OCI-LY7 (cell line): ENCODE measurements around the gene IL17RA.

Source experiments
- EZH2phosphoT487 ChIP-seq: fragments of 200-600 bp; sonication (generic); IDR thresholded peaks from 2 replicates; pipeline ENCODE4 v1.6.1; 2018; ENCODE audit warnings: low read depth, borderline replicate concordance, mild to moderate bottlenecking, mixed run types, antibody characterized with exemption, low read length, moderate library complexity, mixed read lengths
- TF ChIP-seq, protein P1 (sequence below): fragments of 200-600 bp; sonication (generic); conservative IDR thresholded peaks from 2 replicates; pipeline ENCODE4 v1.5.1; 2014; ENCODE audit warnings: mild to moderate bottlenecking, antibody characterized with exemption, low read length, moderate library complexity, mixed read lengths

GRCh38 chr22:17121233-17122195 lies 36.7 kb downstream of the IL17RA start, which contains the start of gene TMEM121B:
- TF ChIP-seq, protein P1, sequence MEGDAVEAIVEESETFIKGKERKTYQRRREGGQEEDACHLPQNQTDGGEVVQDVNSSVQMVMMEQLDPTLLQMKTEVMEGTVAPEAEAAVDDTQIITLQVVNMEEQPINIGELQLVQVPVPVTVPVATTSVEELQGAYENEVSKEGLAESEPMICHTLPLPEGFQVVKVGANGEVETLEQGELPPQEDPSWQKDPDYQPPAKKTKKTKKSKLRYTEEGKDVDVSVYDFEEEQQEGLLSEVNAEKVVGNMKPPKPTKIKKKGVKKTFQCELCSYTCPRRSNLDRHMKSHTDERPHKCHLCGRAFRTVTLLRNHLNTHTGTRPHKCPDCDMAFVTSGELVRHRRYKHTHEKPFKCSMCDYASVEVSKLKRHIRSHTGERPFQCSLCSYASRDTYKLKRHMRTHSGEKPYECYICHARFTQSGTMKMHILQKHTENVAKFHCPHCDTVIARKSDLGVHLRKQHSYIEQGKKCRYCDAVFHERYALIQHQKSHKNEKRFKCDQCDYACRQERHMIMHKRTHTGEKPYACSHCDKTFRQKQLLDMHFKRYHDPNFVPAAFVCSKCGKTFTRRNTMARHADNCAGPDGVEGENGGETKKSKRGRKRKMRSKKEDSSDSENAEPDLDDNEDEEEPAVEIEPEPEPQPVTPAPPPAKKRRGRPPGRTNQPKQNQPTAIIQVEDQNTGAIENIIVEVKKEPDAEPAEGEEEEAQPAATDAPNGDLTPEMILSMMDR = no peak
- no peak for TF ChIP-seq EZH2phosphoT487
